CMK (cell line): ENCODE results near the gene FAM83C.
A peak's percentile ranks its signal among the peaks of the same experiment; 100 is the strongest.
"Not testable (repeated sequence)": the region's sequence is repeated elsewhere in the genome, so short reads cannot be mapped to it uniquely, and the experiment has no call there.

ENCODE experiments used
- DNase-seq: peaks from one replicate; pipeline ENCODE4 v3.0.0-alpha.2; 2010; ENCODE audit warnings: low read depth

Gene FAM83C

DNA sequence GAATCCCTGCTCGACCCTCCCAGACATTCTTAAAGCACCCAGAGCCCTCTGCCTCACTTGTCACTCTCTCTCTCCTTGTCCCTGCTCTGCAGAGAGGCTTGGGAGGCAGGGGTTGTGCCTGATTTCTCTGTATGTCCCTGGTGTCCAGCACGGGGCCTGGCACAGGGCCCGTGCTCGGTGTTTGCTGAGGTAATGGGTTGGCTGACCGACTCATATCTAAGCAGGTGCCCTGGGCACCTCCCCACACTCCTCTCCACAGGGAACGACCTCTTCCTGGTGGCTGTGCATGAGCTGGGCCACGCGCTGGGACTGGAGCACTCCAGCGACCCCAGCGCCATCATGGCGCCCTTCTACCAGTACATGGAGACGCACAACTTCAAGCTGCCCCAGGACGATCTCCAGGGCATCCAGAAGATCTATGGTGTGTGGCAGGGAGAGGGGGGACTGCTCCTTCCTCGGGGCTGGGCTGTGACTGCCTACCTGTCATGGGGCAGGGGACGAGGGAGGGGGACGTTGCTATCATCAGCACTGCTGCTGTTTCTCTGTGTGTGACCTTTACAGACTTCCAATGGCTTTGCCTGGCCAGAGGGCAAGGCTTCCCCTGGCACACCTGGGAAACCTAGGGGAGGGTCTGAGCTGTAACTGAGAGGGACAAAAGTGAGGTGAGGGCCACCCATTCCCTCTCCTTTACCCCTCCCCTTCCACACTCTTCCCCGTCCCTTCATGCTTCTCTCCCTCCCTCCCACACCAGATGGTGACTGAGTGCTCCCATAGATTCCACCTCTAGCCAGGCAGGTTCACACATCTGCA lies 28.5 kb downstream of the FAM83C start:
- DNase-seq, result no peak

DNA sequence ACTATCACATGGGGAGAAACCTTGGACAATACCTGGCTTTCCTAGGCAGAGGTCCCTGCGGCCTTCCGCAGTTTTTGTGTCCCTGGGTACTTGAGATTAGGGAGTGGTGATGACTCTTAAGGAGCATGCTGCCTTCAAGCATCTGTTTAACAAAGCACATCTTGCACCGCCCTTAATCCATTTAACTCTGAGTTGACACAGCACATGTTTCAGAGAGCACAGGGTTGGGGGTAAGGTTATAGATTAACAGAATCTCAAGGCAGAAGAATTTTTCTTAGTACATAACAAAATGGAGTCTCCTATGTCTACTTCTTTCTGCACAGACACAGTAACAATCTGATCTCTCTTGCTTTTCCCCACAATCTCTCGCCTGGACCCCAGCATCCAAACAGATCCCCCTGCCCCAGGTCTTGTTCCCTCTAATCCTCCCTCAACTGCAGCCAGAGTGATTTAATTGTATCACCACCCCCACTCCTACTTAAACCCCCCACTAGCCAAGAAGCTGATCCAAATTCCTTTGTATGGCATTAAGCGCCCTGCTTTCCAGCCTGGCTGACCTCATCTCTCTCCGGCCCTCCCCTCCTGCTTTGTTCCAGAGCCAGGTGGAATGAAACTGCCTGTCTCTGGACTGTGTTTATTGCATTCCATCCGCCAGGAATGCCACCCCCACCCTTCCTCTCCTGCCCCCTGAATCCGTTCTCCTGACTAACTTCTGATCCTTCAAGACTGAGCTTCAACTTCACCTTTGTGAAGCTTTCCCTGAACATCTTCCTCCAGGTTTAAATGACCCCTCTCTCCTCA lies 29.3 kb downstream of the FAM83C start:
- DNase-seq, result not testable (repeated sequence)

DNA sequence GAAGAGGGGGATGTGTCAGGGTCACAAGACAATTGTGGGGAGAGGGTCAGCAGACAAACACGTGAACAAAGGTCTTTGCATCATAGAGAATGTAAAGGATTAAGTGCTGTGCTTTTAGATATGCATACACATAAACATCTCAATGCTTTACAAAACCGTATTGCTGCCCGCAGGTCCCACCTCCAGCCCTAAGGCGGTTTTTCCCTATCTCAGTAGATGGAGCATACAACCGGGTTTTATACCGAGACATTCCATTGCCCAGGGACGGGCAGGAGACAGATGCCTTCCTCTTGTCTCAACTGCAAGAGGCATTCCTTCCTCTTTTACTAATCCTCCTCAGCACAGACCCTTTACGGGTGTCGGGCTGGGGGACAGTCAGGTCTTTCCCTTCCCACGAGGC lies 29.9 kb downstream of the FAM83C start:
- DNase-seq, result not testable (repeated sequence)

DNA sequence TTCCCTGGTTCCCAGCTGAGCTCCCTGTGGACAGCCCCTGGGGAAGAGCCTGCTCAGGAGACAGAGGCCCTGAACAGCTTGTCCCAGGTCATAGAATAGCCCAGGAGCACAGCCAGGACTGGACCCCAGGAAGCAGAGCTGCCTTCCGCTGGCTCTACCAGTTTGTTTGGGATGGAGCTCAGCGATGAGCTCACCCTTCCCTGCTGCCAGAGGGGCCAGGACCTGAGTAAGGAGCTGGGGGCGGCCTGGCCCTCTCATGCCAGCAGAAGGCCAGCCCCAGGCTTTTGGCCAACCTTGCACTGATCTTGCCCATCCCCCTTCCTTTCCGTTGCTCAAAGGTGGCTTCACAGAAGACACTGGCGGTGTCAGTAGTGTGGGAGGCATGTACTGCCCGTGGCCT lies 31.8 kb downstream of the FAM83C start:
- no peak for DNase-seq

DNA sequence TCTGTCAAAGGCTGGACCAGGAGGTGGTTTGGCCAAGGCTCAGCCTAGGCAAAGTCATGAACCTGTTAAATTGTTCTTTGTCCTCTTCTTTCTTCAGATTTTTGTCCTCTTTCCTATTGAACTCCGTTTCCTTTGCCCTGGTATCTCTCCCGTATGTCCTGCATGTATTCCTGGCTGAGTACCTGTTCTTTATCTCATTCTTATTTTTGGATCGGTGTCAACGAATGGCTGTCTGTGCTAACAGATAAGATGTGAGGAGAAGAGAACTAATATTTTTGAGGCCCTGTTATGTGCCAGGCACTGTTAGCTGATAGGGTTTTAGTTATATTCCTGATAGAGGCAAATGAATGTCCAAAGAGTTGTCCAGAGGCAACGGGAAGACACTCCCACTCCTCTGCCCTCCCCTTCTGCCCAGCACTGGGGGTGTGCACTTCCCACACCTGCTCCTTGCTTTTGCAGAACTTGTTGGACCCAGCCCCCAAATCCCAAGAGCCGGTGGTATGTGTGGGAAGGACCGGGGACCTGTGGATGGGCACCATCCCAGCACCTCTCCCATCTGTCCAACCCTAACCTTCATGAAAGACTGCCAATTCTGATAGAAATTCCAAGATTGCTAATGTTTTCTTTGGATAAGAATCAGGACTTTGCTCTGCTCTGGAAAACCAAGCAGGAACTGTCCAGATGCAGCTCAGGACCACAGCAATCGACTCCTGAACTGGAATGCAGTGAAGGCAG lies 34.9 kb downstream of the FAM83C start:
- DNase-seq, result no peak

DNA sequence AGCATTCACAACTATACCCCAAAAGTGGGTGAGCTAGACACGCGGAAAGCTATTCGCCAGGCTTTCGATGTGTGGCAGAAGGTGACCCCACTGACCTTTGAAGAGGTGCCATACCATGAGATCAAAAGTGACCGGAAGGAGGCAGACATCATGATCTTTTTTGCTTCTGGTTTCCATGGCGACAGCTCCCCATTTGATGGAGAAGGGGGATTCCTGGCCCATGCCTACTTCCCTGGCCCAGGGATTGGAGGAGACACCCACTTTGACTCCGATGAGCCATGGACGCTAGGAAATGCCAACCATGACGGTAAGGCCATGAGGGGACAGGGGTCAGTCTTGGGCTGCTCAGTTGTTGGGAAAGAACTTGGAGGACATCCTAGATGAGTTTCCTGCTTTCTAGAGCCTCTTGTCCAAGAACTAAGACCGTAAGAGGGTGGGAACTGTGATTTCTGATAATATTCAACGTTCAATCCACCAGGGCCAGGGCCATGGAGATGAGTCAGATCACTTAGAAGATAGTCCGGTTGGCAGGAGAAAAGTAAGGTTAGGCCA lies 37.7 kb downstream of the FAM83C start:
- DNase-seq, result no peak

GRCh38 chr20:35253010-35253409 lies 39.2 kb downstream of the FAM83C start:
- DNase-seq, result no peak

GRCh38 chr20:35252598-35252997 lies 39.6 kb downstream of the FAM83C start:
- DNase-seq, result not testable (repeated sequence)

- no peak for DNase-seq
These were observed 40.2 kb downstream of the FAM83C start for GRCh38 chr20:35252037-35252461.

- DNase-seq, result no peak
These were observed 40.6 kb downstream of the FAM83C start for GRCh38 chr20:35251613-35251940.

- DNase-seq, result no peak
These were observed 43.4 kb downstream of the FAM83C start for GRCh38 chr20:35248641-35249475.

DNA sequence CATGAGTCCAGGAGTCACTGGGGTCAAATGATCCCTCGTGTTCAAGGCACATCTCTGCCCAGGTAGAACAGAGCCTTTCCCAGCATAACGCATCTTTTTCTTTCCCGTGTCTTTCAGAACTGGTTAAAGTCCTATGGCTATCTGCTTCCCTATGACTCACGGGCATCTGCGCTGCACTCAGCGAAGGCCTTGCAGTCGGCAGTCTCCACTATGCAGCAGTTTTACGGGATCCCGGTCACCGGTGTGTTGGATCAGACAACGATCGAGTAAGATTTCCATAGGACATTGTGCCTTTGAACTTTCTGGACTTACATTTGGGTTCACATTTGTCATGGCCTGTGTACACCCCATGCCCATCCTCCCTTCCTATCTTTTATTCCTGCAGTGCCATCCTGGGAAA lies 45.5 kb downstream of the FAM83C start:
- DNase-seq, result no peak

DNA sequence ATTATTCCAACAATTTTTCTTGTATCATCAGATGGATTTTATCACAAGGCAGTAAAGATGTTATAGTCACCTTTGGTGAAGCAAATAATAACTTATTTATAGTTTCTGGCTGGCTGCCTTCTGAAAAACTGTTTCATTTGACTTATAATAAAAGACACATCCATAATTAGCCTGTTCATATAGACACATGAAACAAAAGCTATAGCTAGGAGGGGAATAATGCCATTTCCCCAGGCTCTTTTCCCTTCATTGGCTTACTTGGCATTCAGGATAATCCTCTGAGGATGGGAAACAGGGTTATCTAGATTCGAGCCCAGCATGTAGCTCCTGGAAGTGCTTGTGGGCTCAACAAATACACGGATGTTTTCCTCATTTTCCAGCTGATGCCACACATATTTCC lies 48.2 kb downstream of the FAM83C start:
- DNase-seq, result no peak

DNA sequence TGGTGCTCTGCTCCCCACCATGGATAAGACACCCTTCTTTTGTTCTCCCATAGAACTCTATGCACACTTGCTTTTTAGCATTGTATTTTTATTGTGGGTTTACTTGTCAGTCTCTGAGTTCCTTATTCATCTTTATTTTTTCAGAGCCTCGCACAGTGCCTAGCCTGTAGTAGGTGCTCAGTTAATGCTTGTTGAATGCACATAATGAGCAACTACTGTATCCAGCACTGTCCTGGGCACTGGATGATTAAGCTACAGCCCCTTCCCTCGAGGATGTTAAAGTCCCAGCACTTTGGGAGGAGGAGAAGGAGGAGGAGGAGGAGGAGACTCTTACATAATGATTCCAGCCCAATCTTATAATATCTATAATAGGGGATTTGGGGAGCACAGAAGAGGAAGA lies 48.9 kb downstream of the FAM83C start:
- DNase-seq, result no peak

GRCh38 chr20:35240811-35241293 lies 51.4 kb downstream of the FAM83C start:
- no peak for DNase-seq

DNA sequence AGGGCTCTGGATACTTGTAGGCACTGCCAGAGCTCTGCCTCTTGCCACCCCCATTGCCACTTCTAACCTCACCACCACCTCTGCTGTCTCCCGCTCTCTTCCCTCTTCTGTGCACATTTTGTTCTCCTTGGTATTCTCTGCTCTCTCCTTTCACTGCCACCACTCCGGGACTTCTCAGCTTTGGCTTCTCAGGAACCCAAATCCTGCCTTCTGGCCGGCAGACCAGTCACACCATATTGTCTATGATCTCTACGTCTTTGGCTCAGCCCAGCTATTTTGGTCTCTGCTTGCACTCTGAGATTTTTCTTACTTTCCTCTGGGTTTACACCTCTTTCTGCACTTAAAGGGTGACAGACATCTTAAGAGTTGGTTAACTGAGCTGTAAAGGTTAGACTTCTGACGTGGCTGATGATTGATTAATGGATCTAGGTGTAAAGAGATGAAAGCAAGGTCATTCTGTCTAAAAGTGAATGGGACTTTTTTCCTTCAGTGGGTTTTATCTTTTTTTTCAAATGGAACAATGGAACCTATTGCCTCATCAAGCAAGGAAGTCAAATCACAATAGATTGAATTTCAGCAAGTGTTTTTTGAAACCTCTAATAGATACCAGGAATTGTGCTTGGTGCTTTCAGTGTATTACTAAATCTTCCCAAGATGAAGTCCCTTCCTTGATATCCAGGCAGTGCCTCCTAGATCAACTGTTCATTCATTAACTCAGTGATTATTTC lies 52.0 kb downstream of the FAM83C start:
- DNase-seq, result no peak

DNA sequence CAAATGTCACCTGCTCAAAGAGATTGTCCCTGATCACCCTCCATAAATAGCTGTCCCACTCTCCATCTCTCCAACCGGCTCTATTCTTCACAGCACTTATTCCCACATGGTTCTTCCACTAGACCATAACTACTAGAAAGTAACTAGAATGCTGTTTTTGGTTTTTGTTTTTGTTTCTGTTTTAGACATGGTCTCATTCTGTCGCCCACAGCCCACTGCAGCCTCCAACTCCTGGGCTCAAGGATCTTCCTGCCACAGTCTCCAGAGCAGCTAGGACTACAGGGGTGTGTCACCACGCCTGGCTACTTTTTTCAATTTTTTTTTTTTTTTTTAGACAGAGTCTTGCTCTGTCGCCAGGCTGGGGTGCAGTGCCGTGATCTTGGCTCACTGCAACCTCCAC lies 53.5 kb downstream of the FAM83C start:
- no peak for DNase-seq

DNA sequence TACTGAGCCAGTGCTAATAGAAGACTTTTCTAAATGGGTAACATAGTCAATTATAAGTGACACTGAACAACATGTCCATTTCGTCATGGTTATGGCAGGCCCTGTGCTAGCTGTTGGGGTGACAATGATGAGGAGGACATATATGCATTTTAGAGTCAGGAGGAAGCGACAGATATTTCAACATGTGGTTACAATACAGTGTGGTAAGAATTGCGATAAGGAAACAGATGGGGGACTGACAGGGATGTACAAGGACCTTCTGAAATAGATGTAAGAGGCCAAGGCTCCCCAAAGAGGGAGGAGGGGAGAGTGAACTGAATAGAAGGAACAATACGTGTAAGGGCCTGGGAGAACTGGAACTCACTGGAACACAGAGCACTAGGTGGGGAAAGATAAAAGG lies 54.1 kb downstream of the FAM83C start:
- DNase-seq, result peak; percentile 81

GRCh38 chr20:35237486-35237885 lies 54.7 kb downstream of the FAM83C start:
- no peak for DNase-seq

DNA sequence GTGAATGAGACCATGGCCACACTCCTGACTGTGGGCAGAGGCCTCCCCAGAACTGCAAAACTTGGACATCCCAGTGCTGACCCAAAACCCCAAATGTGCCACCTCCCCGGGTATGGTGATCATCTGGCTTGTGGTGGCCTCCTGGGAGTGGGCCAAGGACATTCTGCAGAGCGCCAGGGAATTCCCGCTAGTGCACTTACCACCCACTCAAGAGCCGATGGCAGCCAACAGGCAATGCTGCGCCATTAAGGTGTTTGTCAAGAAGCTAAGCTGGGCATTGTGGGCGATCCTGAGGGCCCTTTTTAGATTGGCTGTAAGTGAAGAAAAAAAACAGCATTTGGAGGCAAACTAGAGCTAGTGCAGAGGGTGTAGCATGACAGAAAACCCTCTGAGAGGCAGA lies 56.3 kb downstream of the FAM83C start:
- DNase-seq, result no peak
